ENCODE results near the gene ZNF768. TPM values are rescaled to one million over a fixed set of nuclear protein-coding genes. Genes with fewer than 3 reads are reported as not detected.
A peak's percentile ranks its signal among the peaks of the same experiment; 100 is the strongest.

ZNF768 gene
- total and polyA plus RNA-seq, 7 experiments from 2014 or later: 1.6 to 8.5 (median 7.1) TPM

Small RNA genes within 50 kb of the gene (microRNA-seq; reads per million reads assigned to microRNA genes)
- gene MIR4518 (ENCODE audit: borderline microRNAs expressed): 6.7 reads per million, percentile 8 among the genes with 10 or more reads in this experiment

Other genes starting within 250 kb of the ZNF768 start
- gene CD2BP2, start 171.3 kb downstream of the ZNF768 start, total RNA-seq: 10 to 100 TPM; 37.5 to 77.0 (median 64.6) TPM
- gene CD2BP2, start 171.3 kb downstream of the ZNF768 start, polyA plus RNA-seq: 10 to 100 TPM; 18.7 to 24.4 TPM
- 10 to 100 TPM; 23.2 to 70.0 (median 45.2) TPM for gene TBC1D10B, start 156.1 kb downstream of the ZNF768 start, total RNA-seq
- 10 to 100 TPM in 1 of 2 donors, 1 to 10 TPM in 1; 7.6 to 13.6 TPM for gene TBC1D10B, start 156.1 kb downstream of the ZNF768 start, polyA plus RNA-seq
- gene MYL11, start 151.8 kb downstream of the ZNF768 start, total RNA-seq: 1 to 10 TPM in 2 of 5 experiments, under 1 TPM in 1, not detected in 2; 0.87 to 2.0 (median 1.6) TPM
- gene MYL11, start 151.8 kb downstream of the ZNF768 start, polyA plus RNA-seq: not detected
- 100 to 1,000 TPM; 176 to 355 (median 183) TPM for gene SEPTIN1, start 144.0 kb downstream of the ZNF768 start, total RNA-seq
- gene SEPTIN1, start 144.0 kb downstream of the ZNF768 start, polyA plus RNA-seq: 100 to 1,000 TPM; 221 to 257 TPM
- gene ZNF48, start 131.1 kb downstream of the ZNF768 start, total RNA-seq: 10 to 100 TPM in 3 of 5 experiments, 1 to 10 TPM in 2; 6.0 to 16.0 (median 15.6) TPM
- 10 to 100 TPM in 1 of 2 donors, 1 to 10 TPM in 1; 6.0 to 10.9 TPM for gene ZNF48, start 131.1 kb downstream of the ZNF768 start, polyA plus RNA-seq
- gene ZNF771, start 119.0 kb downstream of the ZNF768 start, total RNA-seq: 1 to 10 TPM; 1.2 to 9.0 (median 4.5) TPM
- 1 to 10 TPM; 3.1 to 9.4 TPM for gene ZNF771, start 119.0 kb downstream of the ZNF768 start, polyA plus RNA-seq
- gene DCTPP1, start 96.5 kb downstream of the ZNF768 start, total RNA-seq: 10 to 100 TPM; 11.6 to 74.1 (median 13.8) TPM
- 10 to 100 TPM; 75.0 to 81.1 TPM for gene DCTPP1, start 96.5 kb downstream of the ZNF768 start, polyA plus RNA-seq
- 10 to 100 TPM; 20.9 to 69.6 (median 47.1) TPM for gene SEPHS2, start 80.7 kb downstream of the ZNF768 start, total RNA-seq
- gene SEPHS2, start 80.7 kb downstream of the ZNF768 start, polyA plus RNA-seq: 10 to 100 TPM; 61.2 to 83.9 TPM
- 100 to 1,000 TPM; 258 to 629 (median 436) TPM for gene ITGAL, start 53.8 kb downstream of the ZNF768 start, total RNA-seq
- gene ITGAL, start 53.8 kb downstream of the ZNF768 start, polyA plus RNA-seq: 100 to 1,000 TPM; 110 to 135 TPM
- 10 to 100 TPM in 4 of 5 experiments, 1 to 10 TPM in 1; 9.1 to 17.4 (median 13.8) TPM for gene ZNF747, start 8.3 kb upstream of the ZNF768 start, total RNA-seq
- gene ZNF747, start 8.3 kb upstream of the ZNF768 start, polyA plus RNA-seq: 10 to 100 TPM in 1 of 2 donors, 1 to 10 TPM in 1; 8.9 to 11.7 TPM
- gene ZNF764, start 31.8 kb upstream of the ZNF768 start, total RNA-seq: 10 to 100 TPM; 11.9 to 20.9 (median 19.3) TPM
- 1 to 10 TPM; 4.5 to 6.8 TPM for gene ZNF764, start 31.8 kb upstream of the ZNF768 start, polyA plus RNA-seq
- gene ZNF688, start 45.1 kb upstream of the ZNF768 start, total RNA-seq: 10 to 100 TPM in 4 of 5 experiments, 1 to 10 TPM in 1; 8.8 to 24.3 (median 16.3) TPM
- gene ZNF688, start 45.1 kb upstream of the ZNF768 start, polyA plus RNA-seq: 10 to 100 TPM; 29.7 to 33.2 TPM
- 10 to 100 TPM; 10.2 to 37.1 (median 21.4) TPM for gene ZNF785, start 59.1 kb upstream of the ZNF768 start, total RNA-seq
- gene ZNF785, start 59.1 kb upstream of the ZNF768 start, polyA plus RNA-seq: 1 to 10 TPM; 2.6 to 4.4 TPM
- gene ZNF689, start 83.8 kb upstream of the ZNF768 start, total RNA-seq: 10 to 100 TPM in 4 of 5 experiments, 1 to 10 TPM in 1; 6.8 to 14.6 (median 12.4) TPM
- 10 to 100 TPM; 11.5 to 15.6 TPM for gene ZNF689, start 83.8 kb upstream of the ZNF768 start, polyA plus RNA-seq
- 10 to 100 TPM; 57.6 to 91.9 (median 82.5) TPM for gene PRR14, start 124.4 kb upstream of the ZNF768 start, total RNA-seq
- gene PRR14, start 124.4 kb upstream of the ZNF768 start, polyA plus RNA-seq: 10 to 100 TPM; 13.3 to 20.9 TPM
- gene FBRS, start 131.9 kb upstream of the ZNF768 start, total RNA-seq: 100 to 1,000 TPM; 143 to 174 (median 164) TPM
- gene FBRS, start 131.9 kb upstream of the ZNF768 start, polyA plus RNA-seq: 1 to 10 TPM; 2.6 to 5.0 TPM
- gene SRCAP, start 172.6 kb upstream of the ZNF768 start, total RNA-seq: 100 to 1,000 TPM in 2 of 5 experiments, 10 to 100 TPM in 3; 82.6 to 111 (median 97.5) TPM
- 10 to 100 TPM; 11.8 to 40.5 TPM for gene SRCAP, start 172.6 kb upstream of the ZNF768 start, polyA plus RNA-seq
- 10 to 100 TPM; 33.2 to 57.8 (median 46.7) TPM for gene PHKG2, start 221.9 kb upstream of the ZNF768 start, total RNA-seq
- 10 to 100 TPM; 37.2 to 43.5 TPM for gene PHKG2, start 221.9 kb upstream of the ZNF768 start, polyA plus RNA-seq
- 1 to 10 TPM; 2.3 to 5.9 (median 2.9) TPM for gene CFAP119, start 235.5 kb upstream of the ZNF768 start, total RNA-seq
- under 1 TPM; 0.41 to 0.63 TPM for gene CFAP119, start 235.5 kb upstream of the ZNF768 start, polyA plus RNA-seq
- gene RNF40, start 235.8 kb upstream of the ZNF768 start, total RNA-seq: 100 to 1,000 TPM in 3 of 5 experiments, 10 to 100 TPM in 2; 68.7 to 122 (median 114) TPM
- gene RNF40, start 235.8 kb upstream of the ZNF768 start, polyA plus RNA-seq: 10 to 100 TPM; 19.4 to 50.7 TPM